ENCODE data around the gene WFS1. TPM values are rescaled to one million over a fixed set of nuclear protein-coding genes. Genes with fewer than 3 reads are reported as not detected.

WFS1 gene
- total and polyA plus RNA-seq, 8 donors = 10.2 to 28.7 (median 14.6) TPM

- peak in 2 of 6 donors; percentile 18 to 56 for DNase-seq
- FAIRE-seq = no peak
- Histone ChIP-seq H3K27ac (no peak overlapping the region), H3K9me3 (no peaks in the 10 kb centered on the region), H3K27me3 (no peaks in the 10 kb centered on the region), H3K36me3 (peaks cover 0 to 26% (median 0%) of the 10 kb centered on the region in 3 donors), H3K4me3 (no peak overlapping the region), H3K4me1 (no peaks in the 10 kb centered on the region)
- TF ChIP-seq CTCF (IDR thresholded peaks at IDR 0.05) = no peak
- ATAC-seq = no peak
- intact Hi-C loops (cut with DNase I) = no loop called here
- WGBS, 2 donors = 94% methylated on average over 16 of the region's 16 CpGs
Measured at GRCh38 chr4:6287017-6287788, 17.6 kb downstream of the WFS1 start.

- DNase-seq (no peak), FAIRE-seq (no peak), ATAC-seq (no peak)
- TF ChIP-seq CTCF (IDR thresholded peaks at IDR 0.05) = no peak
- no peak overlapping the region for H3K4me3 ChIP-seq
- H3K27ac ChIP-seq = no peak overlapping the region
- H3K36me3 ChIP-seq = peaks cover 0 to 26% (median 0%) of the 10 kb centered on the region in 3 donors
- H3K27me3 ChIP-seq = no peaks in the 10 kb centered on the region
- H3K4me1 ChIP-seq = no peaks in the 10 kb centered on the region
- H3K9me3 ChIP-seq = no peaks in the 10 kb centered on the region
- WGBS, 2 donors = 93 to 98% methylated on average over 5 of the region's 5 CpGs
- intact Hi-C loops (cut with DNase I) = no loop called here
Measured at GRCh38 chr4:6288342-6288741, 18.7 kb downstream of the WFS1 start.

GRCh38 chr4:6288871-6289270 lies 19.2 kb downstream of the WFS1 start:
- Histone ChIP-seq H3K27ac (no peak overlapping the region), H3K36me3 (peaks cover 0 to 26% (median 0%) of the 10 kb centered on the region in 3 donors), H3K27me3 (no peaks in the 10 kb centered on the region), H3K4me1 (no peaks in the 10 kb centered on the region), H3K4me3 (no peak overlapping the region), H3K9me3 (no peaks in the 10 kb centered on the region)
- no peak for DNase-seq
- no peak for FAIRE-seq
- intact Hi-C loops (cut with DNase I) = no loop called here
- no peak for TF ChIP-seq CTCF (IDR thresholded peaks at IDR 0.05)
- 94 to 96% methylated on average over 15 of the region's 15 CpGs for WGBS, 2 donors
- ATAC-seq = no peak

GRCh38 chr4:6290256-6290655 lies 20.6 kb downstream of the WFS1 start:
- Histone ChIP-seq H3K36me3 (peaks cover 0 to 26% (median 0%) of the 10 kb centered on the region in 3 donors), H3K27me3 (no peaks in the 10 kb centered on the region), H3K9me3 (no peaks in the 10 kb centered on the region), H3K27ac (no peak overlapping the region), H3K4me3 (no peak overlapping the region), H3K4me1 (no peaks in the 10 kb centered on the region)
- ATAC-seq = no peak
- DNase-seq = no peak
- WGBS, 2 donors = 91 to 92% methylated on average over 7 of the region's 7 CpGs
- intact Hi-C loops (cut with DNase I) = no loop called here
- no peak for FAIRE-seq
- no peak for TF ChIP-seq CTCF (IDR thresholded peaks at IDR 0.05)

Measured in pancreas (tissue), 10 donors.